HEK293 (cell line): ENCODE data around the gene CELA2A.
"Not testable (repeated sequence)": the region's sequence is repeated elsewhere in the genome, so short reads cannot be mapped to it uniquely, and the experiment has no call there.

Experiments
- CTCF ChIA-PET: fragments of 350-600 bp; formaldehyde crosslinking; extraction: SDS; loops from one replicate; lab custom pipeline; 2021; ENCODE audit warnings: antibody characterized with exemption; lab: Yijun Ruan, JAX
- POLR2A ChIA-PET: fragments of 300-600 bp; formaldehyde crosslinking; extraction: SDS; loops from one replicate; lab custom pipeline; 2020; ENCODE audit warnings: antibody characterized with exemption, inconsistent platforms; lab: Yijun Ruan, JAX
- H3K27ac ChIP-seq: fragments of 200-500 bp; sonication (Bioruptor generic); 2 replicates; pipeline ENCODE4 v1.5.1; 2014; ENCODE audit warnings: low read depth, low read length, control low read depth, inconsistent platforms; ENCODE audit errors: extremely low read depth
- H3K36me3 ChIP-seq, 2 experiments: fragments of 200-500 bp in 1 of 2; sonication (Bioruptor generic) in 1 of 2; 1 replicate in 1 of 2; 2 replicates in 1 of 2; pipeline ENCODE4 v1.5.1; 2014 to 2017; ENCODE audit warnings: inconsistent platforms in 2 of 2, low read length in 2 of 2; ENCODE audit not compliant: control insufficient read depth in 2 of 2, insufficient read depth in 1 of 2
- H3K4me1 ChIP-seq: fragments of 200-500 bp; sonication (Bioruptor generic); 2 replicates; pipeline ENCODE4 v1.5.1; 2014; ENCODE audit warnings: mild to moderate bottlenecking, low read length, inconsistent platforms; ENCODE audit not compliant: control insufficient read depth, insufficient read depth
- H3K4me3 ChIP-seq: 2 replicates; pipeline ENCODE4 v1.5.1; 2011; ENCODE audit warnings: low read depth, mild to moderate bottlenecking, control low read depth, low read length, moderate library complexity
- H3K9me3 ChIP-seq: fragments of 200-500 bp; sonication (Bioruptor generic); 2 replicates; pipeline ENCODE4 v1.5.1; 2014; ENCODE audit warnings: low read depth, low read length, inconsistent platforms; ENCODE audit not compliant: control insufficient read depth, insufficient read depth
- FEZF1 ChIP-seq: fragments of 450-650 bp; formaldehyde crosslinking; IDR thresholded peaks from 2 replicates; pipeline ENCODE4 v1.5.1; 2016; ENCODE audit warnings: missing biosample characterization, missing genetic modification characterization
- INSM2 ChIP-seq: fragments of 450-650 bp; formaldehyde crosslinking; IDR thresholded peaks from 2 replicates; pipeline ENCODE4 v1.5.1; 2016; ENCODE audit warnings: missing biosample characterization, missing genetic modification characterization
- KLF17 ChIP-seq: fragments of 450-650 bp; formaldehyde crosslinking; IDR thresholded peaks from 2 replicates; pipeline ENCODE4 v1.5.1; 2016; ENCODE audit warnings: missing biosample characterization, missing genetic modification characterization
- MZF1 ChIP-seq: fragments of 450-650 bp; formaldehyde crosslinking; IDR thresholded peaks from 2 replicates; pipeline ENCODE4 v1.5.1; 2017; ENCODE audit warnings: missing biosample characterization, missing genetic modification characterization, borderline replicate concordance
- SP2 ChIP-seq: fragments of 450-650 bp; formaldehyde crosslinking; IDR thresholded peaks from 2 replicates; pipeline ENCODE4 v1.5.1; 2016; ENCODE audit warnings: missing biosample characterization, missing genetic modification characterization
- ZNF174 ChIP-seq: fragments of 450-650 bp; formaldehyde crosslinking; IDR thresholded peaks from 2 replicates; pipeline ENCODE4 v1.5.0; 2017; ENCODE audit warnings: missing biosample characterization, mild to moderate bottlenecking, missing genetic modification characterization
- ZNF26 ChIP-seq: fragments of 450-650 bp; formaldehyde crosslinking; IDR thresholded peaks from 2 replicates; pipeline ENCODE4 v1.5.1; 2016; ENCODE audit warnings: missing biosample characterization, missing genetic modification characterization
- ZNF274 ChIP-seq, 2 experiments: fragments of 200-500 bp in 1 of 2; fragments of 450-650 bp in 1 of 2; sonication (Bioruptor generic) in 1 of 2; formaldehyde crosslinking in 1 of 2; IDR thresholded peaks; 2 replicates each; pipeline versions ENCODE4 v1.5.1 to v1.6.1; 2014 to 2016; ENCODE audit warnings: borderline replicate concordance in 1 of 2, inconsistent platforms in 1 of 2, low read length in 1 of 2, missing biosample characterization in 1 of 2, missing genetic modification characterization in 1 of 2
- ZNF423 ChIP-seq: fragments of 450-650 bp; formaldehyde crosslinking; IDR thresholded peaks from 2 replicates; pipeline ENCODE4 v1.5.1; 2016; ENCODE audit warnings: missing biosample characterization, missing genetic modification characterization
- ZNF518A ChIP-seq: fragments of 450-650 bp; formaldehyde crosslinking; conservative IDR thresholded peaks from 2 replicates; pipeline ENCODE4 v1.5.1; 2016; ENCODE audit warnings: low read depth, missing biosample characterization, missing genetic modification characterization
- ZNF600 ChIP-seq: fragments of 450-650 bp; formaldehyde crosslinking; IDR thresholded peaks from 2 replicates; pipeline ENCODE4 v1.5.1; 2016; ENCODE audit warnings: missing biosample characterization, missing genetic modification characterization

CELA2A gene

GRCh38 chr1:15459771-15460707 is 3.5 kb downstream of the CELA2A start (continued):
- TF ChIP-seq ZNF274 (IDR thresholded peaks at IDR 0.05; ENCODE audit: low read length) (no peak), ZNF274 (tag by site-specific recombination; IDR thresholded peaks at IDR 0.05; ENCODE audit: borderline replicate concordance) (no peak), ZNF423 (tag by site-specific recombination) (no peak), MZF1 (peak; percentile 73; the same call in 1 of the 2 replicates)

GRCh38 chr1:15460708-15461095 is 4.2 kb downstream of the CELA2A start:
- ChIA-PET POLR2A (no interaction called here), CTCF (interaction anchor here (0.6 to 0.7 kb wide), 3 partner anchors 37 to 619 kb away, joined by 3 to 5 read pairs (median 4); partner anchors contain the start of gene TMEM51)
- no peak overlapping the region for H3K4me3 ChIP-seq
- H3K36me3 ChIP-seq, result no peaks in the 10 kb centered on the region
- no peak for TF ChIP-seq ZNF174 (tag by site-specific recombination)
- no peak for TF ChIP-seq ZNF518A (tag by site-specific recombination)
- TF ChIP-seq ZNF26, result no peak
- no peak for TF ChIP-seq INSM2 (tag by site-specific recombination)
- no peak for TF ChIP-seq FEZF1 (tag by site-specific recombination)
- no peak for TF ChIP-seq SP2 (tag by site-specific recombination)
- no peak overlapping the region for H3K27ac ChIP-seq
- peaks cover 12% of the 10 kb centered on the region for H3K4me1 ChIP-seq
- no peaks in the 10 kb centered on the region for H3K9me3 ChIP-seq

- H3K9me3 ChIP-seq, POLR2A ChIA-PET, H3K4me3 ChIP-seq, H3K36me3 ChIP-seq, CTCF ChIA-PET, H3K27ac ChIP-seq: not testable (repeated sequence)
- peaks cover 12% of the 10 kb centered on the region for H3K4me1 ChIP-seq
- TF ChIP-seq KLF17 (peak; percentile 63; the same call in 1 of the 2 replicates), ZNF600 (tag by site-specific recombination) (0 out of 2 replicates have a peak, but pooled peaks have one; percentile 2)
These were observed 6.7 kb downstream of the CELA2A start for GRCh38 chr1:15463064-15463800.

- H3K9me3 ChIP-seq, POLR2A ChIA-PET, H3K4me3 ChIP-seq, CTCF ChIA-PET, H3K27ac ChIP-seq, H3K36me3 ChIP-seq: not testable (repeated sequence)
- peaks cover 12% of the 10 kb centered on the region for H3K4me1 ChIP-seq
These were observed 7.4 kb downstream of the CELA2A start for GRCh38 chr1:15463926-15464322.
